ENCODE data around the gene ARID4B.
"Not testable (repeated sequence)": the region's sequence is repeated elsewhere in the genome, so short reads cannot be mapped to it uniquely, and the experiment has no call there.

The ARID4B gene

GRCh38 chr1:235286667-235287066 is 41.3 kb downstream of the ARID4B start:
- ChIA-PET POLR2A (ENCODE audit: low non-redundant PET) (no interaction called here), CTCF (no interaction called here)
- no peak for TF ChIP-seq CTCF (conservative IDR thresholded peaks at IDR 0.05; ENCODE audit: low read depth)
- H3K27ac ChIP-seq: no peak overlapping the region
- DNase-seq (ENCODE audit: low spot score): no peak

- ChIA-PET CTCF (no interaction called here), POLR2A (ENCODE audit: low non-redundant PET) (no interaction called here)
- no peak for DNase-seq (ENCODE audit: low spot score)
- H3K27ac ChIP-seq: no peak overlapping the region
- no peak for TF ChIP-seq CTCF (conservative IDR thresholded peaks at IDR 0.05; ENCODE audit: low read depth)
These were observed 43.7 kb downstream of the ARID4B start for GRCh38 chr1:235284231-235284769.

DNA sequence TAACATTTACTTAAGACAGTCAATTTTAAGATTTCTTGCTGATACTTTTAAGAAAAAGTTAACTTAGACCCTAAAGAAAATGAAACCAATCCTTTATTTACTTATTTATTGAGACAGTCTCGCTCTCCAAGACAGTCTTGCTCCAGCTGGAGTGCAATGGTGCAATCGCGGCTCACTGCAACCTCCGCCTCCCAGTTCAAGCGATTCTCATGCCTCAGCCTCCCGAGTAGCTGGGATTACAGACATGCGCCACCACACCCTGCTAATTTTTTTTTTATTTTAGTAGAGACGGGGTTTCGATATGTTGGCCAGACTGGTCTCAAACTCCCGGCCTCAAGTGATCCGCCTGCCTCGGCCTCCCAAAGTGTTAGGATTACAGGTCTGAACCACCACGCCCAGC is 44.3 kb downstream of the ARID4B start:
- POLR2A ChIA-PET (ENCODE audit: low non-redundant PET); DNase-seq (ENCODE audit: low spot score); CTCF ChIA-PET; H3K27ac ChIP-seq: not testable (repeated sequence)

- no peak overlapping the region for H3K27ac ChIP-seq
These were observed 47.5 kb downstream of the ARID4B start for GRCh38 chr1:235280467-235280866.

GRCh38 chr1:235279694-235280093 is 48.3 kb downstream of the ARID4B start:
- no peak overlapping the region for H3K27ac ChIP-seq
- no peak for DNase-seq (ENCODE audit: low spot score)
- ChIA-PET POLR2A (ENCODE audit: low non-redundant PET) (no interaction called here), CTCF (no interaction called here)
- no peak for TF ChIP-seq CTCF (conservative IDR thresholded peaks at IDR 0.05; ENCODE audit: low read depth)

More at GRCh38 chr1:235280467-235280866, 47.5 kb downstream of the ARID4B start:
- ChIA-PET CTCF (no interaction called here), POLR2A (ENCODE audit: low non-redundant PET) (no interaction called here)
- no peak for TF ChIP-seq CTCF (conservative IDR thresholded peaks at IDR 0.05; ENCODE audit: low read depth)
- no peak for DNase-seq (ENCODE audit: low spot score)

GRCh38 chr1:235278915-235279292 is 49.1 kb downstream of the ARID4B start:
- CTCF ChIA-PET: no interaction called here
- DNase-seq (ENCODE audit: low spot score): no peak
- no peak for TF ChIP-seq CTCF (conservative IDR thresholded peaks at IDR 0.05; ENCODE audit: low read depth)
- POLR2A ChIA-PET (ENCODE audit: low non-redundant PET): no interaction called here
- H3K27ac ChIP-seq: no peak overlapping the region

GRCh38 chr1:235278233-235278914 is 49.6 kb downstream of the ARID4B start:
- CTCF ChIA-PET: no interaction called here
- no peak for DNase-seq (ENCODE audit: low spot score)
- TF ChIP-seq CTCF (conservative IDR thresholded peaks at IDR 0.05; ENCODE audit: low read depth): no peak
- POLR2A ChIA-PET (ENCODE audit: low non-redundant PET): no interaction called here
- no peak overlapping the region for H3K27ac ChIP-seq

All from RWPE1 (cell line).